DND-41 (cell line): ENCODE results near the gene PEX16.

Experiments
- CTCF ChIP-seq: IDR thresholded peaks from 2 replicates; pipeline ENCODE4 v1.5.1; 2012; ENCODE audit warnings: borderline replicate concordance, low read length, moderate library complexity, mild to moderate bottlenecking; ENCODE audit not compliant: poor library complexity, severe bottlenecking; ENCODE audit errors: extremely low read depth
- EZH2 ChIP-seq: IDR thresholded peaks from 3 replicates; pipeline ENCODE4 v1.6.1; 2012; ENCODE audit warnings: borderline replicate concordance, low read depth, mild to moderate bottlenecking, moderate library complexity, low read length, inconsistent platforms; ENCODE audit not compliant: severe bottlenecking

- TF ChIP-seq CTCF, result no peak
- TF ChIP-seq EZH2, result no peak
Observed at GRCh38 chr11:45913942-45914635, 3.6 kb downstream of the PEX16 start.
